NCI-H2107 (cell line): ENCODE data around the gene ACYP2.
A peak's percentile ranks its signal among the peaks of the same experiment; 100 is the strongest.
"Not testable (repeated sequence)": the region's sequence is repeated elsewhere in the genome, so short reads cannot be mapped to it uniquely, and the experiment has no call there.

Experiments used
- DNase-seq: peaks from one replicate; lab custom pipeline; 2025; lab: John Stamatoyannopoulos, UW

ACYP2 gene

GRCh38 chr2:54271843-54272627 is 156.6 kb downstream of the ACYP2 start:
- no peak for DNase-seq

- DNase-seq, result peak; percentile 11
Measured at GRCh38 chr2:54274781-54275242, 159.4 kb downstream of the ACYP2 start.

- no peak for DNase-seq
Measured at GRCh38 chr2:54275541-54275940, 160.1 kb downstream of the ACYP2 start.

- no peak for DNase-seq
Measured at GRCh38 chr2:54279385-54279784, 164.0 kb downstream of the ACYP2 start.

- no peak for DNase-seq
Measured at GRCh38 chr2:54284826-54285225, 169.4 kb downstream of the ACYP2 start.

- DNase-seq, result no peak
Measured at GRCh38 chr2:54285451-54285850, 170.0 kb downstream of the ACYP2 start.

GRCh38 chr2:54287532-54287931 is 172.1 kb downstream of the ACYP2 start:
- no peak for DNase-seq

GRCh38 chr2:54289917-54290316 is 174.5 kb downstream of the ACYP2 start:
- no peak for DNase-seq

- no peak for DNase-seq
Measured at GRCh38 chr2:54290356-54291025, 175.1 kb downstream of the ACYP2 start.

- DNase-seq, result not testable (repeated sequence)
Measured at GRCh38 chr2:54294665-54295064, 179.2 kb downstream of the ACYP2 start.

GRCh38 chr2:54295911-54296310 is 180.5 kb downstream of the ACYP2 start:
- DNase-seq, result peak; percentile 23

- no peak for DNase-seq
Measured at GRCh38 chr2:54298514-54298913, 183.1 kb downstream of the ACYP2 start.

- DNase-seq, result no peak
Measured at GRCh38 chr2:54303631-54304030, 188.2 kb downstream of the ACYP2 start.

GRCh38 chr2:54306556-54306955 is 191.1 kb downstream of the ACYP2 start:
- no peak for DNase-seq

- no peak for DNase-seq
Measured at GRCh38 chr2:54308186-54308585, 192.8 kb downstream of the ACYP2 start.

- no peak for DNase-seq
Measured at GRCh38 chr2:54308782-54309181, 193.4 kb downstream of the ACYP2 start.

GRCh38 chr2:54310311-54310710 is 194.9 kb downstream of the ACYP2 start:
- DNase-seq, result no peak

- DNase-seq, result no peak
Measured at GRCh38 chr2:54310961-54311360, 195.5 kb downstream of the ACYP2 start.

- DNase-seq, result no peak
Measured at GRCh38 chr2:54313147-54313546, 197.7 kb downstream of the ACYP2 start.

GRCh38 chr2:54317973-54318372 is 202.6 kb downstream of the ACYP2 start:
- DNase-seq, result no peak

- no peak for DNase-seq
Measured at GRCh38 chr2:54318821-54319220, 203.4 kb downstream of the ACYP2 start.

- no peak for DNase-seq
Measured at GRCh38 chr2:54321047-54321446, 205.6 kb downstream of the ACYP2 start.

GRCh38 chr2:54324517-54324916 is 209.1 kb downstream of the ACYP2 start:
- DNase-seq, result not testable (repeated sequence)
